Omental fat pad (tissue), 4 donors: Measurements from ENCODE around the gene PAPOLG. TPM values are rescaled to one million over a fixed set of nuclear protein-coding genes. Genes with fewer than 3 reads are reported as not detected.

Experiments
- ATAC-seq: fragments of 150-250 bp; one replicate; pipeline ENCODE4 v1.9.1; 2016; ENCODE audit warnings: mild to moderate bottlenecking, moderate library complexity; ENCODE audit not compliant: low FRiP score
- DNase-seq: peaks from one replicate; pipeline ENCODE4 v3.0.0-alpha.2; 2019; ENCODE audit warnings: low spot score
- total RNA-seq, 4 donors: library from RNA; depleted of rRNA; stranded (reverse); fragments of >200 nt; gene quantifications; one replicate each; pipeline ENCODE4 v1.1.0, GENCODE V29; 2016
- TF ChIP-seq, protein P1 (sequence below), 3 donors: fragments of 450-650 bp; IDR thresholded peaks; one replicate each; pipeline ENCODE4 v1.5.1; 2016 to 2017; ENCODE audit warnings: antibody characterized with exemption in 3 of 3, mild to moderate bottlenecking in 3 of 3, moderate library complexity in 2 of 3

The PAPOLG gene
- total RNA-seq, 4 donors from 2014 or later = 12.3 to 19.2 (median 14.9) TPM

- no peak for DNase-seq
- ATAC-seq = no peak
- TF ChIP-seq, protein P1, sequence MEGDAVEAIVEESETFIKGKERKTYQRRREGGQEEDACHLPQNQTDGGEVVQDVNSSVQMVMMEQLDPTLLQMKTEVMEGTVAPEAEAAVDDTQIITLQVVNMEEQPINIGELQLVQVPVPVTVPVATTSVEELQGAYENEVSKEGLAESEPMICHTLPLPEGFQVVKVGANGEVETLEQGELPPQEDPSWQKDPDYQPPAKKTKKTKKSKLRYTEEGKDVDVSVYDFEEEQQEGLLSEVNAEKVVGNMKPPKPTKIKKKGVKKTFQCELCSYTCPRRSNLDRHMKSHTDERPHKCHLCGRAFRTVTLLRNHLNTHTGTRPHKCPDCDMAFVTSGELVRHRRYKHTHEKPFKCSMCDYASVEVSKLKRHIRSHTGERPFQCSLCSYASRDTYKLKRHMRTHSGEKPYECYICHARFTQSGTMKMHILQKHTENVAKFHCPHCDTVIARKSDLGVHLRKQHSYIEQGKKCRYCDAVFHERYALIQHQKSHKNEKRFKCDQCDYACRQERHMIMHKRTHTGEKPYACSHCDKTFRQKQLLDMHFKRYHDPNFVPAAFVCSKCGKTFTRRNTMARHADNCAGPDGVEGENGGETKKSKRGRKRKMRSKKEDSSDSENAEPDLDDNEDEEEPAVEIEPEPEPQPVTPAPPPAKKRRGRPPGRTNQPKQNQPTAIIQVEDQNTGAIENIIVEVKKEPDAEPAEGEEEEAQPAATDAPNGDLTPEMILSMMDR (IDR thresholded peaks at IDR 0.05) = no peak
Measured at GRCh38 chr2:60818272-60818671, 62.2 kb downstream of the PAPOLG start.

- no peak for DNase-seq
- no peak for ATAC-seq
- TF ChIP-seq, protein P1 (IDR thresholded peaks at IDR 0.05) = no peak
Measured at GRCh38 chr2:60819155-60819862, 63.2 kb downstream of the PAPOLG start.

GRCh38 chr2:60819936-60820335 lies 63.9 kb downstream of the PAPOLG start:
- TF ChIP-seq, protein P1 (IDR thresholded peaks at IDR 0.05) = no peak
- no peak for DNase-seq
- ATAC-seq = no peak

- TF ChIP-seq, protein P1 (IDR thresholded peaks at IDR 0.05) = no peak
- no peak for ATAC-seq
- DNase-seq = no peak
Measured at GRCh38 chr2:60820416-60821132, 64.5 kb downstream of the PAPOLG start.

DNA sequence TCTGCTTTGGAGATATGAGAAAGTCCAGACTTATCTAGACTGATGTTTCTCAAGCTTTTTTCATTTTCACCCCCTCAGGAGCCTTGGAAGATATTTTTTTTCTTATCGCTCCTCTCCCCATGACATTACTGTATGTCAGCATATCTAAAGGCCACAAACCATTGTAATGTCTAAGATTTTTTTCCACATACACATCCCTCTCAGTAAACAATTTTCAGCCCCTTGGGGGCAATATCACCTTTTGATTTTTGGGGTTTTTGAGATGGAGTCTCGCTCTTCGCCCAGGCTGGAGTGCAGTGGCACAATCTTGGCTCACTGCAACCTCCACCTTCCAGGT lies 65.0 kb downstream of the PAPOLG start:
- TF ChIP-seq, protein P1 (IDR thresholded peaks at IDR 0.05) = no peak
- no peak for ATAC-seq

GRCh38 chr2:60821587-60822302 lies 65.7 kb downstream of the PAPOLG start:
- TF ChIP-seq, protein P1 (IDR thresholded peaks at IDR 0.05) = no peak
- DNase-seq = no peak

More for the DNA sequence above, 65.0 kb downstream of the PAPOLG start:
- DNase-seq = no peak

More at GRCh38 chr2:60821587-60822302, 65.7 kb downstream of the PAPOLG start:
- no peak for ATAC-seq
